RWPE2 (cell line): ENCODE measurements around the gene CLEC2B.

Experiments
- ATAC-seq: fragments of 200-7000 bp; cut with Tn5 transposase; 3 replicates; pipeline ENCODE4 v1.9.1; 2021; ENCODE audit warnings: low read depth
- DNase-seq: peaks from one replicate; pipeline ENCODE4 v3.0.0-alpha.2; 2020; ENCODE audit warnings: low spot score
- H3K27ac ChIP-seq: fragments of 450-650 bp; 2 replicates; pipeline ENCODE4 v1.5.1; 2017; ENCODE audit warnings: mild to moderate bottlenecking; ENCODE audit not compliant: poor library complexity, severe bottlenecking
- H3K27me3 ChIP-seq: fragments of 250-450 bp; sonication (Bioruptor Pico); 2 replicates; pipeline ENCODE4 v1.5.1; 2021; ENCODE audit warnings: mild to moderate bottlenecking, moderate library complexity; ENCODE audit not compliant: insufficient read depth, poor library complexity, severe bottlenecking
- H3K36me3 ChIP-seq: fragments of 250-450 bp; sonication (Bioruptor Pico); 2 replicates; pipeline ENCODE4 v1.5.1; 2020; ENCODE audit warnings: low read depth, mild to moderate bottlenecking, moderate library complexity
- H3K4me1 ChIP-seq: fragments of 250-450 bp; sonication (Bioruptor Pico); 2 replicates; pipeline ENCODE4 v1.5.1; 2021; ENCODE audit warnings: mild to moderate bottlenecking, moderate library complexity; ENCODE audit not compliant: insufficient read depth, poor library complexity, severe bottlenecking
- H3K4me3 ChIP-seq: fragments of 250-450 bp; sonication (Bioruptor Pico); 2 replicates; pipeline ENCODE4 v1.5.1; 2021; ENCODE audit warnings: mild to moderate bottlenecking, moderate library complexity; ENCODE audit not compliant: severe bottlenecking
- H3K9me3 ChIP-seq: fragments of 250-450 bp; sonication (Bioruptor Pico); 2 replicates; pipeline ENCODE4 v1.5.1; 2021; ENCODE audit warnings: mild to moderate bottlenecking, moderate library complexity; ENCODE audit not compliant: severe bottlenecking
- CTCF ChIP-seq: fragments of 450-650 bp; IDR thresholded peaks from one replicate; pipeline ENCODE4 v1.5.1; 2017; ENCODE audit warnings: mild to moderate bottlenecking, moderate library complexity; ENCODE audit not compliant: poor library complexity, severe bottlenecking

CLEC2B gene

GRCh38 chr12:9829982-9830381 is 39.2 kb downstream of the CLEC2B start:
- no peak overlapping the region for H3K4me3 ChIP-seq
- DNase-seq (no peak), ATAC-seq (no peak)
- no peak for TF ChIP-seq CTCF
- H3K4me1 ChIP-seq, result no peaks in the 10 kb centered on the region
- no peaks in the 10 kb centered on the region for H3K36me3 ChIP-seq
- no peaks in the 10 kb centered on the region for H3K9me3 ChIP-seq
- no peak overlapping the region for H3K27ac ChIP-seq
- H3K27me3 ChIP-seq, result no peaks in the 10 kb centered on the region

- ATAC-seq (no peak), DNase-seq (no peak)
- Histone ChIP-seq H3K9me3 (no peaks in the 10 kb centered on the region), H3K4me3 (no peak overlapping the region), H3K27me3 (no peaks in the 10 kb centered on the region), H3K36me3 (no peaks in the 10 kb centered on the region), H3K4me1 (no peaks in the 10 kb centered on the region), H3K27ac (no peak overlapping the region)
- TF ChIP-seq CTCF, result no peak
Observed at GRCh38 chr12:9829483-9829882, 39.7 kb downstream of the CLEC2B start.

DNA sequence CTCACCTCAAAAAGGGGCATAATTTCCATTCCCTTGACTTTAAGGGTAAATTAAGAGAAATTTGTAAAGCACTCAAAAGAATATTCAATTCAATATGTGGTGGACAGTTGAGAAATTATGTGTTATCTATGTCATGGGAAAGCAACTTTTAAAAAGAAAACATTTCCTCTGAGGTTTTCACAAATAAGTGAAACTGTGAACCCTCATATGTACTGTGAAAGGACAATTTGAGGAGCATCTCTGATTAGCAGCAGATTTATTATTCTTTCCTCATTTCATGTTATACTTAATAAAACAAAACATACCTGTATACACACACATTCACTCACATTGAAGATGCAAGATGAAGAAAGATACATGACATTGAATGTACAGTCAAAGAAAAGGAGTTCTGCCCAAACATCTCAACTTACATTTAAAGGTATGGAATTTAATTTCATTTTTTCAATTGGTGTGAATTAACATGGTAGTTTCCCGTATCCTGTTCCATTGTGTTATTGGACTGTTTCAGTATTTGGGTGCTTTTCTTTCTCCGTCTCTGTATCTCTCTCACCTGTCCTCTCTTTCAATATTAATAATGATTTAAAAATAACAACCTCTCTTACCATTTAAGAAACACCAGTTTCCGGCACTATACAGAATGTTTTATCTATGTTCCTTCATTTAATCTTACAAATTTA is 41.8 kb downstream of the CLEC2B start, which contains the start of gene KLRF1:
KLRF1 (plus strand) TSS at position 273 of the 680 bp plus-strand sequence; CDS start at position 337, 64 bp downstream.
- DNase-seq (no peak), ATAC-seq (no peak)
- no peak for TF ChIP-seq CTCF
- Histone ChIP-seq H3K4me3 (no peak within 1 kb of the TSS), H3K36me3 (no peaks in the 10 kb centered on the region), H3K4me1 (no peaks in the 10 kb centered on the region), H3K9me3 (no peaks in the 10 kb centered on the region), H3K27me3 (no peaks in the 10 kb centered on the region), H3K27ac (no peak within 1 kb of the TSS)

DNA sequence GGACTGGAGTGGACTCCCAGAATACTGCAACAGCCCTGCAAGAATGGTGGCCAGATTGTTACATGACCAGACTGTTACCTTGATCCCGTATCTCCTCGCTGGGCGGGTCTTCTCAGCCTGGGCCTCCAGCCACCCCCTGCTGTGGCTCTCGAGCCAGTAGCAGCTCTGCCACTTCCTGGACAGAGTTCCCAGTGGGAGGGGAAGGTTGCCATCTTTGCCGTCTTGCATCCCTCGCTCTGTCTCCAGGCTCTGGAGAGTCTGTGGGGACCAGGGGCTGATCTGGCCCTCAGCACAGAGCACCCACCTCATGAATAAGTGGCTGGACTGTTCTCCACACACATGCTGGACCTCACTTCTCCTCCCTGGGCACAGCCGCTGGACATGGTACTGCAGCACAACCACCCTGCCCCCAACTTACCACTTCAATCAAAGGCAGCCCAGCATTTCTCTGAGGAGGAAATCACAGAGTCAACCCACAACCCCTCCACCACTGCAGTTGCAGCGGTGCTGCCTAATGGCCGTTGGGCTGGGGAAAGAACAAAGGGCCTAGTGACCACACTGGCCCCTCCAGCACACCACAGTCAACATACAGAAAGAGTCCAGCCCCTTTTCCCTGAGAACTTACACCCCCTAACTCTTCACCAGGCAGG is 48.7 kb downstream of the CLEC2B start:
- no peak overlapping the region for H3K27ac ChIP-seq
- H3K4me3 ChIP-seq, result no peak overlapping the region
- DNase-seq (no peak), ATAC-seq (no peak)
- H3K4me1 ChIP-seq, result no peaks in the 10 kb centered on the region
- TF ChIP-seq CTCF, result no peak
- H3K36me3 ChIP-seq, result no peaks in the 10 kb centered on the region
- H3K9me3 ChIP-seq, result no peaks in the 10 kb centered on the region
- H3K27me3 ChIP-seq, result no peaks in the 10 kb centered on the region
